IPS-NIHi7 (cell line): ENCODE results near the gene RHOXF2.
"Not testable (repeated sequence)": the region's sequence is repeated elsewhere in the genome, so short reads cannot be mapped to it uniquely, and the experiment has no call there.

Experiments
- DNase-seq: peaks from one replicate; pipeline ENCODE4 v3.0.0; 2012; ENCODE audit warnings: mixed read lengths; ENCODE audit errors: extremely low spot score

The RHOXF2 gene

DNA sequence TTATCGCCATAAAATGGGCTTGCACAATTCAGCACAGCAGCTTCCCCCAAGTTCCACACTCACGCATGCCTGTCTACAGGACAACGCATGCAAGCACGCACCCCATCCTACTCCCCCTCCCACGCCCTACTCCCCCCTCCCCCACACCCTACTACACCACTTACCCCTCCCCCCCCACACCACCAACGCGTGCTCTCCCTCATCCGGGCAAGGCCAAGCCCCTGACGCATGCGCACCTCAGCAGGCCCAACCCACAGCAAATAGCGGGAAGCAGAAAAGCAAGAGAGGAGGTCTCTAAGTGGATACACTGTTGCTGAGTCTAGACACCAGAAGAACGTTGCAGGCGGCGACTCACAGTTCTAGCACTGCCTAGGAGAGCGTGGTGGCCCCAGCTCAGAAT lies at the start of gene RHOXF2:
Gene RHOXF2 (plus strand): TSS at position 301 of the 400 bp plus-strand sequence. CDS start 138 bp downstream, outside the sequence.
- DNase-seq = not testable (repeated sequence)

GRCh38 chrX:120109378-120109777 lies 49.0 kb upstream of the RHOXF2 start:
- no peak for DNase-seq

DNA sequence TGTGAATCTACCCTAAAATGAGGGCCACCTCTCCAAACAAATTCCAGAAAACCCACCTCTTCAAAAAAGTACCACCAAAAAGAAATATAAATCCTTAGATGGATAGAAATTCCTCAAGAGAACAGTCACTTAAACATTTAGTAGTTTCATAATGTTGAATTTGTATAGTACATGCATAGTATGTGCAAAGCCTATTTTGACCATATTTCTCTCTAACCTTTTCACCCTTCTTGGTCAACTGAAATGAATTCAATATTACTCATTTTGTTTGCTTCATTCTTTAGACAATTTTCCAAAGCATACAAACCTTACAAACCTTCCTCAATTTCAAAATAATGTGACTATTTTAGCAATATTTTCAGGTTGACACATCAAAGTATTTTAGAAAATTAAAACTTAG lies 46.8 kb upstream of the RHOXF2 start:
- DNase-seq = no peak

DNA sequence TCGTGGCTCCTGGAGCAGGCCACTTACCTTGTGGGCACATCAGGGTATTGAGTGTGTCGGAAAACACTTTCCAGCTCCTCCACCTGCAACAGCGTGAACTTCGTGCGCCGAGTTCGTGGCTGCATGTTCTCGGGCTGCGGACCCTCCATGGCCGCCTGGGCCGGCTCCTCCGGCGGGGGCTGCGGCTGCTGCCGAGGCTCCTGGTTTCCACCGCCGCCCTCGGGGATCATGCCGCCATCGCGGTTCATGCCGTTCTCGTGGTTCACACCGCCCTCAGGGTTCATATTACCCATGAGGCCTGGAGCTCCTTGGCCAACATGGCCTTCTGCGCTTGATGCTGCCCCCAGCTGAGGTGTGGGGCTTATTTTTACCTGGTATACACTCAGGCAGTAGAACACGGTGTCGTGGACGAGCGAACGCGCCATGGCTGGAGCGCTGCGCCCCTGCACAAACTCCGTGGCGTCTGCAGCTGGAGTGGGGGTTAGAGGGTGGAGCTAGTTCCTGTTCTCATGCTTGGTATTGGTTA lies 42.9 kb upstream of the RHOXF2 start, which contains the start of gene RHOXF1:
Gene RHOXF1 (minus strand): TSS at position 476 of the 526 bp plus-strand sequence. CDS start 51 bp downstream, at position 425.
- no peak for DNase-seq

DNA sequence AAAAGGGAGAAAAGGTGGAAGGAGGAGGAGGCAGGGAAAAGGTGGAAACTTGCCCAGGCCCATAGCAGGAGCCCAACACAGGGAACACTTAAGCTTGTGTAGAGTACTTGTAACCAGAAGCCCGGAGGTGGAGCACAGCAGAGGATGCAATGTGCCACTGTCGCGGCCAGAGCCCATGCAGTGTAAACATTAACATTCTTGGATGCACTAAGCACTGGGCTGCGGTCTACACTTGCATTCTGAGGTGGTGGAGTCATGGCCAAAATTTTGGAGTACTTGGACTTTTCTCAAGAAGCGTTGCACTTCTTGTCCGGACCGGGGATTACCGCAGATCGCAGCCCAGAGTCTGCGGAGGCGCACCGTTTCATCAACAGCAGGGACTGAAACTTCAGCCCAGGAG lies 38.2 kb upstream of the RHOXF2 start:
- no peak for DNase-seq

GRCh38 chrX:120125444-120125843 lies 33.0 kb upstream of the RHOXF2 start:
- DNase-seq = no peak

- not testable (repeated sequence) for DNase-seq
Measured at GRCh38 chrX:120128306-120128846, 30.0 kb upstream of the RHOXF2 start.

- DNase-seq = no peak
Measured at GRCh38 chrX:120136128-120136527, 22.3 kb upstream of the RHOXF2 start.

DNA sequence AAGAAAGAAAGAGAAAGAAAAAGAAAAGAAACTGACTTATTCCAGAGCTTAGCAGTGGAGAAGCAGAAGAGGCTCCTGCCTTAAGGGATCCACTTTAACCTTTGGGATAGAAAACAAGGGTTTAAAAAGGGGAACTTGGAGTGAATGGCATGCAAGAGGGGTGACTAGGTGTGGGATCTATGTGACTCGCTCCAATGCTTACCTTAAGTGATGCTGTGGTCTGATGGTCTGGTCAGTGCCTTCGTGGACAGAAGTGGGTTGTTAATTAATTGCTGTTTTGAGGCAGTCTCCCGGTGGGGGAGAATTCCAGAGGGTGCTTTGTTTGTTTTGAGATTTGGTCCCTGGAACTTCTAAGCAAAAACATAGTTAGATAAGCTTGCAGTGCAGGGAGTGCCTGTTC lies 21.6 kb upstream of the RHOXF2 start:
- no peak for DNase-seq

GRCh38 chrX:120137439-120137838 lies 21.0 kb upstream of the RHOXF2 start:
- no peak for DNase-seq

- no peak for DNase-seq
Measured at GRCh38 chrX:120140293-120140981, 18.0 kb upstream of the RHOXF2 start.

GRCh38 chrX:120144178-120144844 lies 14.1 kb upstream of the RHOXF2 start:
- DNase-seq = no peak

- DNase-seq = no peak
Measured at GRCh38 chrX:120145295-120145925, 13.0 kb upstream of the RHOXF2 start.

- DNase-seq = not testable (repeated sequence)
Measured at GRCh38 chrX:120146323-120146722, 12.1 kb upstream of the RHOXF2 start.

- DNase-seq = no peak
Measured at GRCh38 chrX:120147537-120147936, 10.9 kb upstream of the RHOXF2 start.

- DNase-seq = not testable (repeated sequence)
Measured at GRCh38 chrX:120150109-120150744, 8.2 kb upstream of the RHOXF2 start.

DNA sequence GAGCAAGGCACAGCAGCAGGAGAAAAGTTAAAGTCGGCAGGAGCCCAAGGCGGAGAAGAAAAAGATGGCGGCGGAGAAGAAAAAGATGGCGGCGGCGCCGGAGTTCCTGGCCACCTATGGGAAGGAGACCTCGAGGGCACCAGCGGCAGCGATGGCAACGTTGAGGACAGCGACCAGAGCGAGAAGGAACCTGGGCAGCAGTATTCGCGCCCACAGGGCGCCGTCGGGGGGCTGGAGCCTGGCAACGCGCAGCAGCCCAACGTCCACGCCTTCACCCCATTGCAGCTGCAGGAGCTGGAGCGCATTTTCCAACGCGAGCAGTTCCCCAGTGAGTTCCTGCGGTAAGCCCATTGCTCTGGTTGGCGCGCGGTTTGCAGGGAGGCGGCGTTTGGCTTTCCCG lies 673 bp downstream of the RHOXF2 start:
- not testable (repeated sequence) for DNase-seq

DNA sequence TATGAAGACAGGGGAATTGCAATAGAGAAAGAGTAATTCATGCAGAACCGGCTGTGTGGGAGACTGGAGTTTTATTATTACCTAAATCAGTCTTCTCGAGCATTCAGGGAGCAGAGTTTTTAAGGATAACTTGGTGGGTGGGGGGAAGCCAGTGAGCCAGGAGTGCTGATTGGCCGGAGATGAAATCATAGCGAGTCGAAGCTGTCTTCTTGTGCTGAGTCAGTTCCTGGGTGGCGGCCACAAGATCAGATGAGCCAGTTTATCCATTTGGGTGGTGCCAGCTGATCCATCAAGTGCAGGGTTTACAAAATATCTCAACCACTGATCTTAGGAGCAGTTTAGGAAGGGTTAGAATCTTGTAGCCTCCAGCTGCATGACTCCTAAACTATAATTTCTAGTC lies 34.8 kb downstream of the RHOXF2 start:
- not testable (repeated sequence) for DNase-seq

DNA sequence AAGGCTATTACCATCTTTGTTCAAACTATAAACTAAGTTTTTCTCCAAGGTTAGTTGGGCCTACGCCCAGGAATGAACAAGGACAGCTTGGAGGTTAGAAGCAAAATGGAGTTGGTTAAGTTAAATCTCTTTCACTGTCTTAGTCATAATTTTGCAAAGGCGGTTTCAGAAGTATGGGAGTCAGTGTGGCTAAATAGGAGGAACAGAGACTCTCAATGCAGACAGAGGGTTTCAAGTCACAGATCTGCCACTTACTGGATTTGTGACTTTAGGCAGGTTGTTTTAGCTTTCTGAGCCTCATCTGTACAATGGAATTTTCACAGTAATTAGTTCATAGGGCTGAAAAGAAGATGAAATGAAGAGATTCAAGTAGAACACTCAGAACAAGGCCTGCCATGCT lies 35.3 kb downstream of the RHOXF2 start:
- not testable (repeated sequence) for DNase-seq

GRCh38 chrX:120195786-120196185 lies 37.4 kb downstream of the RHOXF2 start:
- not testable (repeated sequence) for DNase-seq

DNA sequence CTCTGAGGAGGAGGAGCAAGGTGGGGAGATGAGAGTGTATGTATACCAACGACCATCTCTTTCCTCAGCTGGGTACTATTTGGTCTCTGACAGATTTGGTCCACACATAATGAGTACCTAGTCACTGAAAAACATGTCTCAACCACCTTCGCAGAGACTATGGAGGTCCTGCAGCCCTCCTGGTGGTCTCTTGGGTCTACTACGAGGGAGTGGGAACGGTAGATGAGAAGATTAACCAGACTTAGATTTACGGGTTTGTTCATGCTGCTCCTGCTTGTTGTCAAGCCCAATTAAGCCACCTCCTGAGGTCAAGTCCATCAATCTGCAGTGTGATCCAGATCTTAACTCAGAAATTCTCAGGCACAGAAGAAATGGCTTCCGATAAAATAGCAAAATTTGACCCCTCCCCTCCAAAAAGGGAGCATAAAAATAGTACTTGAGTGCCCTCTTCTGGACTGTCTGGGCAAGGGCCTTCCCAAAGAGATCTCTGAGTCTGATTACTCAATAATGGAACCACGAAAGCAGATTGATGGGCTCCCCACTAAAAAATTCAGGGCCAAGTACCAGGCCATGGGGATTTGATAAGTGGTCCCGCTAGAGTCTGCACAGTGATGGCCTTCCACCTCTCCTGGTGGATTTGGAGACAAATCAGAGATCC lies 38.3 kb downstream of the RHOXF2 start:
- DNase-seq = not testable (repeated sequence)
